ENCODE data around the gene SEPHS1. TPM values are rescaled to one million over a fixed set of nuclear protein-coding genes. Genes with fewer than 3 reads are reported as not detected.

The SEPHS1 gene
- total RNA-seq, 2 donors from 2014 or later, result 20.7 to 22.8 TPM

DNA sequence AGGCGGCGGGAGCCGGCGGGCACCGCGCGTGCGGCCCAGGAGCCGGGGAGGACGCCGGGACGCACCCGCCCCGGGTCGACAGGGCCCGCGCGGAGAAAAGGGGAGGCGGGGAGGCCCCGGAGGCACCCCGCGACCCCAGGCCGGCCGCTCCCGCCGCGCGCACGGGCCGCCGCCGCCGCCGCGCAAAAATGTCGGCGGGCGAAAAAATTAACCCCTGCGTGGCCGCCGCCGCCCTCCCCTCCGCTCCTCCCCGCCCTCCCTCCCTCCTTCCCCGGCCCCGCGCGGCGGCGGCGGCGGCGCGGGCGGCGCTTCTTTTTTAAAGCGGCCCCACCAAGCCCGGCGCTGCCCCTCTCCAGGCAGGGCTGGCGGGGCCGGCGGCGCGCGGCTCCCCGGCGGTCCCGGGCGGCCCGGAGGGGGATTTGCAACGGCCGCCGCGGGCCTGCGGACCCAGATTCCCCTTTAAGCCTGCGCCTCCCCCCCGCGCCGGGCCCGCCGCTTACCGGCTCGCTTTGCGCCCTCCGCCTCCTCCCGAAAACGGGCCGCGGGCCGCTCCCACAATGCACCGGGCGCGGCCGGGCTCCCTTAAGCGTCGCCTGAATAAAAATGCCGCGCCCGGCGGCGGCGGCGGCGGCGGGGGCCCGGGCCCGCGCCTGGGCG, 465 bp downstream of the SEPHS1 start:
- Histone ChIP-seq H3K36me3 (no peaks in the 10 kb centered on the region), H3K27me3 (no peaks in the 10 kb centered on the region), H3K27ac (peak overlapping the region; percentile 91 to 96), H3K4me1 (peaks cover 0 to 37% of the 10 kb centered on the region in 2 donors), H3K9me3 (no peaks in the 10 kb centered on the region), H3K4me3 (peak overlapping the region; percentile 70 to 88)
- TF ChIP-seq, protein P1, sequence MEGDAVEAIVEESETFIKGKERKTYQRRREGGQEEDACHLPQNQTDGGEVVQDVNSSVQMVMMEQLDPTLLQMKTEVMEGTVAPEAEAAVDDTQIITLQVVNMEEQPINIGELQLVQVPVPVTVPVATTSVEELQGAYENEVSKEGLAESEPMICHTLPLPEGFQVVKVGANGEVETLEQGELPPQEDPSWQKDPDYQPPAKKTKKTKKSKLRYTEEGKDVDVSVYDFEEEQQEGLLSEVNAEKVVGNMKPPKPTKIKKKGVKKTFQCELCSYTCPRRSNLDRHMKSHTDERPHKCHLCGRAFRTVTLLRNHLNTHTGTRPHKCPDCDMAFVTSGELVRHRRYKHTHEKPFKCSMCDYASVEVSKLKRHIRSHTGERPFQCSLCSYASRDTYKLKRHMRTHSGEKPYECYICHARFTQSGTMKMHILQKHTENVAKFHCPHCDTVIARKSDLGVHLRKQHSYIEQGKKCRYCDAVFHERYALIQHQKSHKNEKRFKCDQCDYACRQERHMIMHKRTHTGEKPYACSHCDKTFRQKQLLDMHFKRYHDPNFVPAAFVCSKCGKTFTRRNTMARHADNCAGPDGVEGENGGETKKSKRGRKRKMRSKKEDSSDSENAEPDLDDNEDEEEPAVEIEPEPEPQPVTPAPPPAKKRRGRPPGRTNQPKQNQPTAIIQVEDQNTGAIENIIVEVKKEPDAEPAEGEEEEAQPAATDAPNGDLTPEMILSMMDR (IDR thresholded peaks at IDR 0.05), result no peak
- DNase-seq (ENCODE audit: low spot score), result peak; percentile 65

DNA sequence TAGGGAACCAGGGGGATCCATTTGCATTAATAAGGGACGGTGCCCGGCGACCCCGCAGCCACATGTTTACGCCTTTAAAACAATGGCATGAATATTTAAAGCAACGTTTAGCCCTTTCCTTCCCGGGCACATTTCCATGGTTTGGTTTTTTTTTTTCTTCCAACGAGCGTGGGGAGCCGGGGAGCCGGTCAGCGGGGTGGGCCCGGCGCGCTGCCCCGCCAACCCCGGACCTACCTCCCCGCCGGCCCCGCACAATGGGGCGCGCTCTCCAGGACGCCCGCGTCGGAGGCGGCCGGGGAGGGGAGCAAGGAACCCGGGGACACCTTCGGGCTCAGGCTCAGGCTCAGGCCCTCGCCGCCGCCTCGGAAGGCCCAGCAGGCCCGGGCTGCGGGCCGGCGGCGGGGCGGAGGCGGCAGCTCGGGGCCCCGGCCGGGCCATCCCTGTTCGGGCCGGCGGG, 1.0 kb downstream of the SEPHS1 start:
- Histone ChIP-seq H3K4me3 (peak overlapping the region; percentile 70 to 88), H3K27me3 (no peaks in the 10 kb centered on the region), H3K4me1 (peaks cover 0 to 37% of the 10 kb centered on the region in 2 donors), H3K27ac (peak overlapping the region; percentile 91 to 96), H3K36me3 (no peaks in the 10 kb centered on the region), H3K9me3 (no peaks in the 10 kb centered on the region)
- TF ChIP-seq, protein P1 (IDR thresholded peaks at IDR 0.05), result no peak
- DNase-seq (ENCODE audit: low spot score), result no peak

DNA sequence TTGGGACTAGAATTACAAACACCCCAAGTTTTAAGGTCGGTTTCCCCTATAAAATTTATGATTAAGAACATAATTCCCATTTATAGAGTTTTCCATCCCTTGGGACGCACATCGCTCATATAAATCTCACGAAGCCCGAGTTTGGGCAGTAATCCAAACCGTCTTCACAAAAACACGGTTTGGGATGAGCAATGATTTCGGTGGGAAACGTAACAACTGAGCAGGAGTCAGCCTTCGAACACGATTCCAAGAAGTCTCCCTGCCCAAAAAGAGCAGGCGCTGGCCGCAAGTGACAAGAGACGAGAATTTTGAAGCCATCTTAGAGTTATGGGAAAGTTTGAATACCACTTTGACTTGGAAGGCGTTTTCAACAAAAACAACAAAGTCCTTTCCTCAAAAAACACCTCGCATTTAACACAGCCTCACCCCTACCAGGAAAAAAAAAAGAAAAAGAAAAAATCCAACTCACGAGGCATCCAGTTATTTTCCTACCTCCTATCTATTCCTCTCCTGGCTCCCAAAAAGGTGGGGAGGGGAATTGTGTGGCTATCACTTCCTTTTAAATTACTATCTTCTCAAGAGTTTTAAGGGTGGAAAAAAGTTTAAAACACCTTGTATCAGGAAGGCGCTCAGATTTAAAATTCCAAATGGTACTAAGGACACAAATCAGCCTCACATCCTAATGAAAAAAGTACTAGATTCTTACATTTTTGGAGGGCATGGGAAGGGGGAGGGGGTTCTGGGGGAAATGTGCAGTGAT, 1.6 kb downstream of the SEPHS1 start:
- TF ChIP-seq, protein P1 (IDR thresholded peaks at IDR 0.05), result no peak
- no peaks in the 10 kb centered on the region for H3K27me3 ChIP-seq
- H3K4me1 ChIP-seq, result peaks cover 0 to 37% of the 10 kb centered on the region in 2 donors
- peak overlapping the region; percentile 70 to 88 for H3K4me3 ChIP-seq
- H3K27ac ChIP-seq, result peak overlapping the region; percentile 91 to 96
- no peaks in the 10 kb centered on the region for H3K36me3 ChIP-seq
- no peak for DNase-seq (ENCODE audit: low spot score)
- H3K9me3 ChIP-seq, result no peaks in the 10 kb centered on the region

DNA sequence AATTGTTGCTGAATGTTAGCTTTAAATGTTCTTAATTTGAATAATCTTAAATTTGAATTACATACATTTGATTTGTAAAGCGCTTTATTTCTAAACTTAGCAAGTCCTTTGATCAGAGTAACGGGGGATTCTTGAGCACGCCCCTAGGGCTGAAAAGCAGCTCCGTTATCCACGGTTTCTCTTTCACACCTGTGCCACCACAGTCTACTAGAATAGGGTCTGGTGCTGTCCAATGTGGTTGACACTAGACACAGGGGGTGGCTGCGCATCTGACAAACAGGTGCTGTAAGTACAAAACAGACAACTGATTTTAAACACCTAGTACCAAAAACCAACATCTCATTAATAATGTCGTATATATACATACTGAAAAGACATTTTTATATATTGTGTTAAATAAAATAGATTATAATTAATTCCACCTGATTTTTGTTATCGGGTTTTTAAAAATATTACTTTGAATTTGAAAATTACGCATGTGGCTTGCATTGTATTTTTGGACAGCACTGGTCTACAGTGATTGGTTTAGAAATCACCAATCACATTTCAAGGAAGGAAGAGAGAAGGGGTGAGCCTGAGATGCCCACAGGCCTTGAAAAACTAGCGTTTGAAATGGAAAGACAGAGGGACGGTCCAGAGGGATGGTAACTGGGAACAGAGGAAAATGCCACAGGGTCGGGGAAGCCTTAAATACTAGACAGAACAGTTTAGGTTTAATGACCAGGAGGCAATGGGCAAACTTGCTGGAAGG, 7.3 kb downstream of the SEPHS1 start:
- peaks cover 0 to 29% of the 10 kb centered on the region in 2 donors for H3K4me1 ChIP-seq
- no peaks in the 10 kb centered on the region for H3K36me3 ChIP-seq
- H3K27me3 ChIP-seq, result no peaks in the 10 kb centered on the region
- no peak overlapping the region for H3K4me3 ChIP-seq
- H3K27ac ChIP-seq, result peak overlapping the region; percentile 14 to 30
- no peaks in the 10 kb centered on the region for H3K9me3 ChIP-seq
- TF ChIP-seq, protein P1 (IDR thresholded peaks at IDR 0.05), result no peak
- no peak for DNase-seq (ENCODE audit: low spot score)

DNA sequence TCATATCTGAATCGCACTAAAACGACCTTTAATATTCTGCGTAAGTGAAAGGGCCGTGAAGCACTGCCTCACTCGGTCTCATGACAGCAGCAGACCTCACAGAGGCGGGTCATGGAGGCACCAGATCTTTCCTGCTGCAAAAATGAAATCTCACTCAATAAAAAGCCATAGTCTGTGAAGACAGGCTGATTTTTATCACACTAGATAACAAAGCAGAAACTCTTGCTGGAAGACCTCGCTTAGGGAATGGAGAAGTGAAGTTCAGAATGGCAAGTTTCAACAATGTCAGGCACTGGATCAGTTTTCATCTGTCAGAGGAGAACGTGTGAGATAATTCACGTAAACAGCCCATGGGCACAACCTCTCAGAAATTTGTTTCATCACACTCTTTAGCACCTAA, 8.0 kb downstream of the SEPHS1 start:
- H3K36me3 ChIP-seq, result no peaks in the 10 kb centered on the region
- peak overlapping the region in 1 of 2 donors; percentile 3 for H3K4me3 ChIP-seq
- H3K4me1 ChIP-seq, result peaks cover 0 to 23% of the 10 kb centered on the region in 2 donors
- no peak for DNase-seq (ENCODE audit: low spot score)
- TF ChIP-seq, protein P1 (IDR thresholded peaks at IDR 0.05), result no peak
- no peaks in the 10 kb centered on the region for H3K9me3 ChIP-seq
- H3K27ac ChIP-seq, result peak overlapping the region; percentile 14 to 30
- no peaks in the 10 kb centered on the region for H3K27me3 ChIP-seq

Data from right atrium auricular region (tissue), 2 donors.